HEK293T (cell line): ENCODE data around the gene SP100.

ENCODE experiments used
- CTCF ChIA-PET: fragments of 350-600 bp; formaldehyde crosslinking; extraction: SDS; loops from one replicate; lab custom pipeline; 2021; ENCODE audit warnings: antibody characterized with exemption, inconsistent platforms; lab: Yijun Ruan, JAX
- POLR2A ChIA-PET: fragments of 350-600 bp; formaldehyde crosslinking; extraction: SDS; loops from one replicate; lab custom pipeline; 2020; ENCODE audit warnings: antibody characterized with exemption, inconsistent platforms; lab: Yijun Ruan, JAX
- DNase-seq: peaks from one replicate; pipeline ENCODE4 v3.0.0; 2012; ENCODE audit warnings: mixed read lengths; ENCODE audit errors: extremely low spot score
- ARNT ChIP-seq: fragments of 450-650 bp; IDR thresholded peaks from 2 replicates; pipeline ENCODE4 v1.6.1; 2017; ENCODE audit warnings: mild to moderate bottlenecking
- BHLHE40 ChIP-seq: fragments of 450-650 bp; IDR thresholded peaks from 2 replicates; pipeline ENCODE4 v1.6.1; 2016; ENCODE audit warnings: mild to moderate bottlenecking, moderate library complexity, borderline replicate concordance
- CTBP1 ChIP-seq: fragments of 450-650 bp; IDR thresholded peaks from 2 replicates; pipeline ENCODE4 v1.6.1; 2016; ENCODE audit warnings: borderline replicate concordance
- ELF4 ChIP-seq: fragments of 450-650 bp; IDR thresholded peaks from 2 replicates; pipeline ENCODE4 v1.6.1; 2017; ENCODE audit warnings: antibody characterized with exemption
- FOXA1 ChIP-seq: fragments of 450-650 bp; IDR thresholded peaks from 2 replicates; pipeline ENCODE4 v1.6.1; 2016; ENCODE audit warnings: mild to moderate bottlenecking
- FOXK2 ChIP-seq: fragments of 450-650 bp; IDR thresholded peaks from 2 replicates; pipeline ENCODE4 v1.6.1; 2016; ENCODE audit warnings: mild to moderate bottlenecking
- FOXM1 ChIP-seq: fragments of 450-650 bp; IDR thresholded peaks from 2 replicates; pipeline ENCODE4 v1.6.1; 2017; ENCODE audit warnings: mild to moderate bottlenecking, borderline replicate concordance
- HDGF ChIP-seq: fragments of 450-650 bp; IDR thresholded peaks from 2 replicates; pipeline ENCODE4 v1.6.1; 2017; ENCODE audit warnings: antibody characterized with exemption, borderline replicate concordance
- L3MBTL2 ChIP-seq: fragments of 450-650 bp; conservative IDR thresholded peaks from 2 replicates; pipeline ENCODE4 v1.6.1; 2016; ENCODE audit warnings: mild to moderate bottlenecking
- LEF1 ChIP-seq: fragments of 450-650 bp; IDR thresholded peaks from 2 replicates; pipeline ENCODE4 v1.6.1; 2017; ENCODE audit warnings: mild to moderate bottlenecking, borderline replicate concordance
- NFRKB ChIP-seq: fragments of 450-650 bp; IDR thresholded peaks from 2 replicates; pipeline ENCODE4 v1.6.1; 2016; ENCODE audit warnings: mild to moderate bottlenecking, moderate library complexity
- SP1 ChIP-seq: fragments of 450-650 bp; IDR thresholded peaks from 2 replicates; pipeline ENCODE4 v1.6.1; 2017
- SUZ12 ChIP-seq: fragments of 450-650 bp; IDR thresholded peaks from 2 replicates; pipeline ENCODE4 v1.6.1; 2016; ENCODE audit warnings: mild to moderate bottlenecking
- TARDBP ChIP-seq: fragments of 450-650 bp; IDR thresholded peaks from 2 replicates; pipeline ENCODE4 v1.6.1; 2016
- ZNF384 ChIP-seq: fragments of 450-650 bp; IDR thresholded peaks from 2 replicates; pipeline ENCODE4 v1.6.1; 2016
- TF ChIP-seq, protein P1 (sequence below): fragments of 450-650 bp; IDR thresholded peaks from 2 replicates; pipeline ENCODE4 v1.6.1; 2016

SP100 gene

GRCh38 chr2:230492107-230492506, 76.1 kb downstream of the SP100 start:
- TF ChIP-seq TARDBP: no peak
- TF ChIP-seq HDGF: no peak
- TF ChIP-seq CTBP1: no peak
- TF ChIP-seq ELF4: no peak
- TF ChIP-seq SUZ12: no peak
- no peak for TF ChIP-seq FOXA1
- TF ChIP-seq FOXM1: no peak
- no peak for TF ChIP-seq NFRKB
- no peak for TF ChIP-seq LEF1
- TF ChIP-seq SP1: no peak
- CTCF ChIA-PET: no interaction called here
- DNase-seq: no peak
- POLR2A ChIA-PET: no interaction called here

DNA sequence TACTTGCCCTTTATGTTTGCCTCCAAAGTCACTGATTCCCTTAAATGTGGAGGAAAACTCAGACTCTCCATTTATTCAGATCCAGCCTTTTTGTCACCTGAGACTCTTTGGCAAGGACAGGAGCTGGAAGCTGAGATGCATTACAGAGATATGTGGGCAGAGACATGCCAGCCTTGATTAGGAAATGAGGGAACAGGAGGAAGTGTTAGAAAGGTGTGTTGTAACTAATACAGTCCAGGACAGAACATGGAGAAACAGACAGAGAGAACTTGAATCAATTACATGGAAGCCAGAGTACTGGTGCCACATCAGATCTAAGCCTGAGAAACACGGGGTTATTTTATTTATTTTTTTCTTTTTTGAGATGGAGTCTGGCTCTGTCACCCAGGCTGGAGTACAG, 79.0 kb downstream of the SP100 start:
- CTCF ChIA-PET: interaction anchor here (0.6 kb wide), 1 partner anchor 172 kb away, joined by 3 read pairs; no protein-coding TSS in a partner anchor
- no peak for DNase-seq
- POLR2A ChIA-PET: no interaction called here
- TF ChIP-seq HDGF: no peak
- no peak for TF ChIP-seq CTBP1
- TF ChIP-seq SUZ12: no peak
- no peak for TF ChIP-seq L3MBTL2
- TF ChIP-seq BHLHE40: no peak

- ChIA-PET POLR2A (no interaction called here), CTCF (no interaction called here)
- no peak for TF ChIP-seq LEF1
- no peak for TF ChIP-seq CTBP1
- no peak for TF ChIP-seq FOXA1
- TF ChIP-seq TARDBP: no peak
- TF ChIP-seq NFRKB: no peak
- no peak for TF ChIP-seq FOXK2
- no peak for TF ChIP-seq FOXM1
- TF ChIP-seq SUZ12: no peak
- DNase-seq: no peak
These were observed 80.9 kb downstream of the SP100 start for GRCh38 chr2:230496891-230497290.

DNA sequence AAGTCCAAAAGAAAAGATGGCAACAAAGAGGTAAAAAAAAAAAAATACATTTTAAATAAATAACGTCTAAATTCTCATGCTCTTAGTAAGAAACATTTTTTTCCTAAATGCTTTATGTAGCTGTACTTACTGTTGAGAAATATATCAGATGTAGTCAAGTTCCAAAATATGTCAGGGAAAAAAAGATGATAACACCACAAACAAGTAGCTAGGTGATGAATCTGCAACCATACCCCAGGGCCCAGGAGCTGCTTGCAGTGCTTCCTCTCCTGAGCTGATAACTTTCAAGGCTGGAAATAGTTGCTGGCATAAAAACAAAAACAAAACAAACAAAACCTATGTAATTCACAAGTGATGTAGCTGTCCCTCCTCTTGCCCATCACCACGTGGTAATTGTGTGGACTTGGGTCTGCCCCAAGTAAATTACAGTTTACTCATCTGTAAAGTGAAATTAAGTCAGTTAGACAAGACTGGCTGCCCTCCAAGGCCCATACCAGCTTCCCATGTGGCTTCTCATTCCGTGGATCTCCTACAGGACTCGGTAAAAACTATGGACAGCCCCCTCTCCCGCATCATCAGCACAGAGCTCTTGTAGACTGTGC, 82.6 kb downstream of the SP100 start:
- ChIA-PET CTCF (interaction anchor here (0.6 kb wide), 2 partner anchors 22 to 385 kb away, joined by 3 read pairs; no protein-coding TSS in a partner anchor), POLR2A (no interaction called here)
- no peak for DNase-seq
- TF ChIP-seq FOXA1: no peak
- TF ChIP-seq BHLHE40: no peak
- TF ChIP-seq TARDBP: no peak
- TF ChIP-seq SUZ12: no peak
- no peak for TF ChIP-seq NFRKB
- TF ChIP-seq CTBP1: no peak
- no peak for TF ChIP-seq ZNF384
- TF ChIP-seq SP1: no peak
- TF ChIP-seq ARNT: no peak

DNA sequence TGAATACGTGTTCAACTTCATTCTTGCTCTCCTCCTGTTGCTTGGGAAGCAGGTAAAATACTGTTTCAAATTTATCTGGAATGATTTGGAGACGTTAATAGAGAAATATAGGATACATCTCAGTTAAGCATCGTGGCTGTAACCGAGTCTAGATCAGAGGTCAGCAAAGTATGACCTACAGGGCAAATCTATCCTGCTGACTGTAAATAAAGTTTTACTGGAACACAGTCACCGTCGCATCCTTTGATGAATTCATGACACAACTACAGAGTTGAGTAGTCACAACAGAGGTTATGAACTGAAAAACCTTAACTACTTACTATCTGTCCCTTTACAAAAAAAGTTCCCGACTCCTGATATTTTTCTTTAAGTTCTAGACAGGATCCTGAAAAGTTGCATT, 86.6 kb downstream of the SP100 start:
- DNase-seq: no peak
- CTCF ChIA-PET: no interaction called here
- TF ChIP-seq ELF4: no peak
- POLR2A ChIA-PET: no interaction called here

DNA sequence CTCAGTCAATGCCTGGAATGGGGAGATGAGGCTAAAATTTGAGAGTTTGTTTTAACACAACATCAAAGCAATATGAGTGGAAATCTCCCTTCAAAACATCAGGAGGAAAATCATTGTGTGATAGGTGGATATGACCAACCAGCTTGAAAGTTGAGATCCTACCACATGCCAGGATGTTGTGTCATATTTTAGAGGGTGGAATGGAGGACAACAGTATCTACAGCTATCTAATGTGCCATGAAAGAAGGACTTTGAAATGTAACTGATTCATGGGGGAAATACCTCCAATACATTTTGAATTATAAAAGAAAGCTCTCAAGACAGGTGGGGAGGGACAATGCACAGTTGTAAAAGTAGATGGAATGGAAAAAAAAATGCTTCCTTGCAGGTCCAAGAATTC, 87.8 kb downstream of the SP100 start:
- TF ChIP-seq SP1: no peak
- no peak for TF ChIP-seq HDGF
- TF ChIP-seq SUZ12: no peak
- TF ChIP-seq NFRKB: no peak
- no peak for TF ChIP-seq LEF1
- no peak for TF ChIP-seq FOXM1
- no peak for DNase-seq
- ChIA-PET POLR2A (no interaction called here), CTCF (no interaction called here)

DNA sequence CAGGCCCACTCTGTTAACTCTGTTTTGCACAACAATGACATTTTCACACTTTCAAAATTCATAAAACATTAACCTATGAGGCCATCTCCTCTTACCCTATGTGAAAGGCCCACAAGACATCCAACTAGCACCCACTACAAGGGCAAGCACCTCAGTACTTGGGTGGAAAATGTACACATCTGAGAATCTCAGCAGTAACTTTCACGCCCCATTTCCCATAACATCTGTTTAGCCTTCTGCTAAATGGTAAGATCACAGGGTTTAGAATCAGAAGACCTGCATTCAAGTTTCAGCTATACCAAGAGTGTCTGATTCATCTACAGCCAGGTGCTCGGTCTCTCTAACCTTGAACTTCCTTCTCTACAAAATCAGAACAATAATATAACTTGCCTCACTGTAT, 89.2 kb downstream of the SP100 start:
- ChIA-PET POLR2A (no interaction called here), CTCF (no interaction called here)
- no peak for DNase-seq
- TF ChIP-seq L3MBTL2: no peak
- TF ChIP-seq FOXK2: no peak
- TF ChIP-seq FOXA1: no peak
- no peak for TF ChIP-seq ARNT
- TF ChIP-seq SUZ12: no peak
- TF ChIP-seq TARDBP: no peak
- TF ChIP-seq SP1: no peak
- no peak for TF ChIP-seq HDGF
- TF ChIP-seq ELF4: no peak
- TF ChIP-seq NFRKB: no peak
- no peak for TF ChIP-seq LEF1
- TF ChIP-seq FOXM1: no peak
- TF ChIP-seq, protein P1, sequence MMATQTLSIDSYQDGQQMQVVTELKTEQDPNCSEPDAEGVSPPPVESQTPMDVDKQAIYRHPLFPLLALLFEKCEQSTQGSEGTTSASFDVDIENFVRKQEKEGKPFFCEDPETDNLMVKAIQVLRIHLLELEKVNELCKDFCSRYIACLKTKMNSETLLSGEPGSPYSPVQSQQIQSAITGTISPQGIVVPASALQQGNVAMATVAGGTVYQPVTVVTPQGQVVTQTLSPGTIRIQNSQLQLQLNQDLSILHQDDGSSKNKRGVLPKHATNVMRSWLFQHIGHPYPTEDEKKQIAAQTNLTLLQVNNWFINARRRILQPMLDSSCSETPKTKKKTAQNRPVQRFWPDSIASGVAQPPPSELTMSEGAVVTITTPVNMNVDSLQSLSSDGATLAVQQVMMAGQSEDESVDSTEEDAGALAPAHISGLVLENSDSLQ: no peak
- no peak for TF ChIP-seq ZNF384
- no peak for TF ChIP-seq BHLHE40
- no peak for TF ChIP-seq CTBP1
